ENCODE data around the gene MAT2B.

GRCh38 chr5:163548649-163549048 lies 43.2 kb downstream of the MAT2B start:
- TF ChIP-seq CTCF (conservative IDR thresholded peaks at IDR 0.05) (no peak), EZH2 (IDR thresholded peaks at IDR 0.05; ENCODE audit: low read depth) (no peak)

Data from PC-9 (cell line).